Kasumi-1 (cell line): Measurements from ENCODE around the gene ST8SIA4.

Source experiments
- DNase-seq, 2 experiments: peaks; one replicate each; lab custom pipeline; 2025; lab: John Stamatoyannopoulos, UW

The ST8SIA4 gene

GRCh38 chr5:100867039-100867562, 36.0 kb downstream of the ST8SIA4 start:
- DNase-seq = no peak

GRCh38 chr5:100864931-100865330, 38.2 kb downstream of the ST8SIA4 start:
- no peak for DNase-seq

DNA sequence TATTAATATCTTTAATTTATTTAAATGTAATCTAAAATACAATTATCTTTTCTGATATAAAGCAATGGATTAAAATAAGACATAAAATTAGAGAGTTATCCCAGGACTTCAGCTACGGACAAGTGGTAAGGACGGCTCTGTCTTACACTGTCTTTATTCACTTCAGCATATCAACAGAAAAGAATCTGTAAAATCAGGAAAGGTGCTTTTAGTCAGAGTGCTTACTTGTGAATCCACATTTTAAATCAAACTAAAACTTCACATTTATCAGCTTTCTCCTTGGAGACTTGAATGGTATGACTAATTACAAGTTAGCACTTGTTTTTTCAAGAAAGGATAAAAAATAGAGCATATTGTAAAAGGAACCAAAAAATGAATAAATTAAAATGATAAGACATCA, 39.3 kb downstream of the ST8SIA4 start:
- no peak for DNase-seq

GRCh38 chr5:100861148-100861547, 41.9 kb downstream of the ST8SIA4 start:
- DNase-seq = no peak

- no peak for DNase-seq
Observed at GRCh38 chr5:100860407-100860806, 42.7 kb downstream of the ST8SIA4 start.

GRCh38 chr5:100858987-100859545, 44.0 kb downstream of the ST8SIA4 start:
- no peak for DNase-seq

DNA sequence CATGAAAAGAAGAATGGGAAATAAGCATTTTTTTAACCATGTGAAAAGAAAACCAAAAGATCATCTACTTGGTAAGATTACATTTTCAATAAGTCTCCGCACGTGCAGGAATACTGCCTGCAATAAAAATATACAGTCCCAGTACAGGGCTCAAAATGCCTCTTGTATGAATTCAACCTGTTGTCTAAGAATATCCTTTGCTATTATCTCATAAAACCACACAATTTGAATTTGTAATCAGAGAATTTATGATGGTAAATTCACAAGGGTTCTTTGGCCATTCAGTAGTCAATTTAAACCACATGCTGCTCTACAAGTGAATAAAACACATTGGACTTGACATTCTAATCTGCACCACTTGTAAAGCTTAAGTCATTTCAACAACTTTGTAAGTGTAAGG, 46.6 kb downstream of the ST8SIA4 start:
- no peak for DNase-seq

GRCh38 chr5:100855937-100856430, 47.1 kb downstream of the ST8SIA4 start:
- DNase-seq = no peak

- DNase-seq = no peak
Observed at GRCh38 chr5:100855295-100855694, 47.8 kb downstream of the ST8SIA4 start.

DNA sequence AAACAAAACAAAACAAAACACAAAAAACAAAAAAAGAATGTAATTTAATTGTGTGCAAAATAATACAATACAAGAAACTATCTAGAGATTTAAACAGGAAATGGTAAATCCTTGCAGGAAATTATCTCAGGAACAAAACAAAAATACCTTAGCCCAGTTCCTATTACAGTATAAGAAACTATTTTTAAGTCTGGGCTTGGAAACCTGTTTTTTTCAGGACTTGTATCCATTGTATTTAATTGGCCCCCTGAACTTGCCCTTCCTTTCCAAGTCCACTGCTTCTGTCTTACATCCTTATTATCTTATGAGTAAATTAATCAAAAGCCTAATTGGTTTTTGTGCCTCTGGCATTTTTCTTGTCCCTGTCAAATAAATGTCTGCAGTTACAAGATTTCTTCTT, 48.5 kb downstream of the ST8SIA4 start:
- DNase-seq = no peak

DNA sequence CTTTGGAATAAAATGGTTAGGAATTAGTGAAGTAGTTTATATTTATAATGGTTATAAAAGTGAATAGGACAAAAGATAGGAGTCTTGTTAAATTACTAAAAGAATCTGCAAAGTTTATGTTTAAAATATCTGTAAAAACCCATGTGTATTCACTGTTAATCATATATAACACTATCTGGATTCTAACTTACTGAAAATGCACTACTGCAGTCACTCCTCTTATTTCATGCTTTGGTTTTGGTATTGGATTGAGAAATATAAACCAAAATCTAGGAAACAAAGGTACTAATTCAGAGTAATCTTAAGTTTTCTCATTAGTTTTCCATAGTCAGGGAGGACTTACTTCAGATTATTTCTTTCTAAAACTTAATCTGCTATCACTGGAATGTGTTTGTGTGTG, 49.5 kb downstream of the ST8SIA4 start:
- peak in 1 of 2 experiments; percentile 8 for DNase-seq

GRCh38 chr5:100852988-100853449, 50.1 kb downstream of the ST8SIA4 start:
- peak in 1 of 2 experiments; percentile 21 for DNase-seq

DNA sequence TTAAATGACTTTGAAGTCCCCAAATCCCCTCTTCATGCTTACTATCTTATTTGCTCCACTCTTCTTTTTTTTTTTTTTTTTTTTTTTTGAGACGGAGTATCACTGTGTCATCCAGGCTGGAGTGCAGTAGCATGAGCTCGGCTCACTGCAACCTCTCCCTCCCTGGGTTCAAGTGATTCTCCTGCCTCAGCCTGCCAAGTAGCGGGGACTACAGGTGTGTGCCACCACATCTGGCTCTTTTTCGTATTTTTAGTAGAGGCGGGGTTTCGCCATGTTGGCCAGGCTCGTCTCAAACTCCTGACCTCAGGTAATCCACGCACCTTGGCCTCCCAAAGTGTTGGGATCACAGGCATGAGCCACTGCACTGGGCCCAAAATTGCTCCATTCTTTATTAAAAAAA, 51.0 kb downstream of the ST8SIA4 start:
- DNase-seq = no peak

- no peak for DNase-seq
Observed at GRCh38 chr5:100846772-100847171, 56.3 kb downstream of the ST8SIA4 start.

DNA sequence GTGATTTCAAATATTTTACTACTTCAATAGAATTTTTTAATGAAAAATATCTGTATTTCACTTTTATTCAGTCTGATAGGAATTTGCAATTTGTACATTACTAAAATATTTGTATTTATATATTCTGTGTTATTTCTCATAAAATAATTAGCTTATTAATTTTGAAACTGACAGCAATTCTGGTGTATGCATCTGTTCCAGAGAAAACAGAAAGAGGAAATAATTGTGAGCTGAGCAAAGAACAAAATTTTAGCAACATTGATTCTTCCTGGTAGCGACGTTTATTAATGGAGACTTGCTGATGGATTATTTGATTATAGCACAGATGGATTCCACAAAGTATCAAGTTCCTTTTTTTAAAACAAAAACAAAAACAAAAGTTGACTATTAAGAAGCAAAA, 61.0 kb downstream of the ST8SIA4 start:
- DNase-seq = no peak

GRCh38 chr5:100841358-100842076, 61.6 kb downstream of the ST8SIA4 start:
- no peak for DNase-seq

DNA sequence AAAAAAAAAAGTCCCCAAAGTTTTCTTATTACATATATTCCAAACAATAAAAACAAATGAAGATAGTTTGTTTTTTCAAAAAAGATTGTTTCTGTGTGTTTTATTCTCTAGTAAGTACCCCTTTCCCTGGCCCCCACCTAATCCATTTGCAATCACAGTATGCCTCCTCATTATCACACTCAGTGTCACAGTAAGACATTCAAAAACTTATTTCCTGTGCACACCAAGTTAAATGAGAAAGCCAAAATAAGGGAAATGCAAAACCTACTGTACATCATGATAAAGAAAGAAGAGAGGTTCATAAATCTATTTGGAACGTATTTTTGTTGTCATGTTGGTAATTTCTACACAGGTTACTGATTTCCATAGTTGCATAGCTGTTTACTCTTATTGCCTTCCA, 62.3 kb downstream of the ST8SIA4 start:
- DNase-seq = no peak

- DNase-seq = peak; percentile 16
Observed at GRCh38 chr5:100840370-100840769, 62.7 kb downstream of the ST8SIA4 start.

GRCh38 chr5:100838048-100838473, 65.0 kb downstream of the ST8SIA4 start:
- no peak for DNase-seq

GRCh38 chr5:100834519-100834918, 68.6 kb downstream of the ST8SIA4 start:
- DNase-seq = no peak

DNA sequence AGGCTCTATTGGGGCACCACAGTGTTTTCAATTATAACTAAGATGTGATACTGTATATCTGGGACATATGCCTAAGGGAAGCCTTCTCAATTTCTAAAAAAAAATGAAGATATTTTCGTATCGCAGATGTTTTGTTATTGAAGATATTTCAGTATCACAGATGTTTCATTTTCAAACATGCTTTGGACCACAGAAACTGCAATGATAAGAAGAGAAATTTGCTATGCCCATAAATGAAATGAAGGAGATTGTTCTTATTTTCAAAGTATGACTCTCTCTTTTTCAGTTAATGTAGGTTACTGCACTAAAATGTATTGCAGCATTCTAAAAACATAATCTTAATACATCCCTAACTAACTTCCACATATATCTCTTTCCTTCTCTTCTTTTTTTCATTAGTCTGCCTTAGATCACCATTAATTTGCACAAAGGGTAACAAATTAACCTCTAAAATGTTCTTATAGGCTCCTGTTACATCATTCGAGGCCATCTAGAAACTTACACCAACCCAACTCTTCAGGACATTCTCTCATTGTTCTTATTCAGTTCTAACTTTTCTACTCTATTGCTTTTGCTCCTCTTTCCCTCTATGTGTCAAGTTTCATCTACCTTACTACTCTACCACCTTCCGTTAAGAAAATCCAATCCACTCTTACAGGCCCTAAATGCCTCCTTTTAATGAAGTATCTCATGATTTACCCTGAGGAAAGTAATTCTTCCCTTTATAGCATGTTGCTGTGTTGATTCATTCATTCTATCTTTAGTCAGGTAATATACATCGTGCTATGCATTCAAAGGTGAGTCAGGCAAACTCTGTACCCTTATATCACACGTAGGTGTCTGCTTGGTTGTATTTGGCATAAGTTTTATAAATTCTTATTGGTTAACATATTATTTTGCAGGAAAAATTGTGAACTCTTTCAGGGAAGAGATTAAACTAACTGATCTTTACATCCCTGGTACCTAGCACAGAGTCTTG, 70.5 kb downstream of the ST8SIA4 start:
- DNase-seq = no peak

GRCh38 chr5:100828898-100829356, 74.2 kb downstream of the ST8SIA4 start:
- no peak for DNase-seq
